K562 (cell line): ENCODE measurements around the gene ZFYVE1. TPM values are rescaled to one million over a fixed set of nuclear protein-coding genes. Genes with fewer than 3 reads are reported as not detected.

Experiments
- CBX1 ChIP-seq: sonication (generic); IDR thresholded peaks from 2 replicates; pipeline ENCODE4 v1.6.1; 2016; ENCODE audit warnings: antibody characterized with exemption, low read depth, mild to moderate bottlenecking
- FOS ChIP-seq: IDR thresholded peaks from 3 replicates; pipeline ENCODE4 v1.6.1; 2011; ENCODE audit not compliant: insufficient read length; ENCODE audit errors: extremely low read depth
- FOXK2 ChIP-seq, 2 experiments: fragments of 450-650 bp; IDR thresholded peaks in 1 of 2; conservative IDR thresholded peaks in 1 of 2; 2 replicates each; pipeline ENCODE4 v1.6.1; 2016; ENCODE audit warnings: low read depth in 2 of 2, mild to moderate bottlenecking in 1 of 2
- HMGN3 ChIP-seq: IDR thresholded peaks from 2 replicates; pipeline ENCODE4 v1.6.1; 2011; ENCODE audit warnings: borderline replicate concordance, low read depth, mild to moderate bottlenecking, mixed read lengths, low read length; ENCODE audit not compliant: insufficient read length; ENCODE audit errors: extremely low read depth
- KHSRP ChIP-seq: fragments of 450-650 bp; IDR thresholded peaks from 2 replicates; pipeline ENCODE4 v1.6.1; 2017
- LEF1 ChIP-seq: fragments of 450-650 bp; IDR thresholded peaks from 2 replicates; pipeline ENCODE4 v1.6.1; 2016; ENCODE audit warnings: mild to moderate bottlenecking
- MAFG ChIP-seq: fragments of 450-650 bp; conservative IDR thresholded peaks from 2 replicates; pipeline ENCODE4 v1.6.1; 2016; ENCODE audit warnings: missing genetic modification characterization, missing compliant biosample characterization
- MYC ChIP-seq, 2 experiments: fragments of 250-450 bp in 1 of 2; sonication (Bioruptor Pico) in 1 of 2; IDR thresholded peaks; 2 replicates each; pipeline versions ENCODE4 v1.5.1 to v1.6.1; 2012 to 2021; ENCODE audit warnings: low read depth in 2 of 2, borderline replicate concordance in 1 of 2, improper control_type of control experiment in 1 of 2, low read length in 1 of 2, mild to moderate bottlenecking in 1 of 2, moderate library complexity in 1 of 2
- NR3C1 ChIP-seq: sonication (generic); formaldehyde crosslinking; IDR thresholded peaks from 2 replicates; pipeline ENCODE4 v1.8.1; 2022; ENCODE audit warnings: missing genetic modification reagents
- PHF8 ChIP-seq: fragments of 200-600 bp; sonication (generic); IDR thresholded peaks from 2 replicates; pipeline ENCODE4 v1.6.1; 2012; ENCODE audit warnings: mixed run types, mild to moderate bottlenecking, inconsistent platforms, low read length, moderate library complexity, borderline replicate concordance
- RHOXF2B ChIP-seq: fragments of 250-450 bp; sonication (Bioruptor Pico); conservative IDR thresholded peaks from 2 replicates; pipeline ENCODE4 v1.5.1; 2021
- SNIP1 ChIP-seq: fragments of 450-650 bp; IDR thresholded peaks from 2 replicates; pipeline ENCODE4 v1.7.1; 2017; ENCODE audit warnings: low read depth, mild to moderate bottlenecking
- SRSF1 ChIP-seq: fragments of 200-400 bp; formaldehyde crosslinking; IDR thresholded peaks from 2 replicates; pipeline ENCODE4 v1.6.1; 2017; ENCODE audit warnings: mild to moderate bottlenecking, low read depth, low read length, moderate library complexity
- U2AF2 ChIP-seq: fragments of 200-400 bp; formaldehyde crosslinking; optimal IDR thresholded peaks from 2 replicates; pipeline ENCODE3; 2017; ENCODE audit warnings: low read depth, mild to moderate bottlenecking, low read length
- ZFP30 ChIP-seq: fragments of 250-450 bp; sonication (Bioruptor Pico); IDR thresholded peaks from 2 replicates; pipeline ENCODE4 v1.8.0; 2022; ENCODE audit warnings: moderate library complexity, mild to moderate bottlenecking, inconsistent platforms, borderline replicate concordance
- ZFP36 ChIP-seq: fragments of 150-350 bp; IDR thresholded peaks from 2 replicates; pipeline ENCODE4 v1.6.1; 2018; ENCODE audit warnings: low read length, low read depth; ENCODE audit not compliant: partially characterized antibody
- ZFPM2 ChIP-seq: fragments of 250-450 bp; sonication (Bioruptor Pico); IDR thresholded peaks from 2 replicates; pipeline ENCODE4 v1.5.1; 2022; ENCODE audit warnings: mild to moderate bottlenecking
- ZNF165 ChIP-seq: fragments of 250-450 bp; sonication (Bioruptor Pico); IDR thresholded peaks from 2 replicates; pipeline ENCODE4 v1.4.0; 2020; ENCODE audit warnings: borderline replicate concordance
- ZNF232 ChIP-seq: sonication (generic); formaldehyde crosslinking; IDR thresholded peaks from 2 replicates; pipeline ENCODE4 v1.8.0; 2022; ENCODE audit warnings: mild to moderate bottlenecking, missing genetic modification reagents
- ZNF354B ChIP-seq: fragments of 250-450 bp; sonication (Bioruptor Pico); IDR thresholded peaks from 2 replicates; pipeline ENCODE4 v1.4.0; 2020
- ZNF586 ChIP-seq: fragments of 450-650 bp; formaldehyde crosslinking; conservative IDR thresholded peaks from 2 replicates; pipeline ENCODE4 v1.4.0; 2020; ENCODE audit warnings: mild to moderate bottlenecking, moderate library complexity
- polyA plus RNA-seq, 8 experiments: library from polyadenylated mRNA; depleted of rRNA in 4 of 8; stranded (reverse) in 5 of 8; unstranded in 3 of 8; fragments of >200 nt; fragmentation: Nextera tagmentation in 2 of 8; fragmentation: Illumina TruSeq in 1 of 8; extraction: Ambion mirVana in 2 of 8; extraction: Trizol in 1 of 8; gene quantifications; 2 replicates each; pipeline versions ENCODE4 v1.2.1 to v1.2.3, GENCODE V29; 2011 to 2014; ENCODE audit warnings: inconsistent platforms in 1 of 8, missing spikeins in 1 of 8
- total RNA-seq, 7 experiments: library from RNA; depleted of rRNA in 6 of 7; stranded (reverse); fragments of >200 nt in 6 of 7; fragmentation: Illumina TruSeq in 2 of 7; extraction: Trizol in 2 of 7; gene quantifications; 2 replicates each; pipeline versions ENCODE4 v1.2.1 to v1.2.3, GENCODE V29; 2011 to 2021; ENCODE audit warnings: low replicate concordance in 1 of 7
- TF ChIP-seq, protein P1 (sequence below): fragments of 250-450 bp; sonication (Bioruptor Pico); IDR thresholded peaks from 2 replicates; pipeline ENCODE4 v1.5.0; 2022; ENCODE audit warnings: mild to moderate bottlenecking
- TF ChIP-seq, protein P2 (sequence below): fragments of 250-450 bp; sonication (Bioruptor Pico); IDR thresholded peaks from 2 replicates; pipeline ENCODE4 v1.4.0; 2020; ENCODE audit warnings: mild to moderate bottlenecking, moderate library complexity
- TF ChIP-seq, protein P3 (sequence below): sonication (generic); formaldehyde crosslinking; IDR thresholded peaks from 2 replicates; pipeline ENCODE4 v1.8.0; 2022; ENCODE audit warnings: missing genetic modification reagents, mild to moderate bottlenecking, moderate library complexity, borderline replicate concordance

ZFYVE1 gene
- total and polyA plus RNA-seq, 9 of the 15 experiments (the other 6 are each of a cell fraction or from before 2014, with no cell fraction given): 0.62 to 5.5 (median 3.4) TPM

DNA sequence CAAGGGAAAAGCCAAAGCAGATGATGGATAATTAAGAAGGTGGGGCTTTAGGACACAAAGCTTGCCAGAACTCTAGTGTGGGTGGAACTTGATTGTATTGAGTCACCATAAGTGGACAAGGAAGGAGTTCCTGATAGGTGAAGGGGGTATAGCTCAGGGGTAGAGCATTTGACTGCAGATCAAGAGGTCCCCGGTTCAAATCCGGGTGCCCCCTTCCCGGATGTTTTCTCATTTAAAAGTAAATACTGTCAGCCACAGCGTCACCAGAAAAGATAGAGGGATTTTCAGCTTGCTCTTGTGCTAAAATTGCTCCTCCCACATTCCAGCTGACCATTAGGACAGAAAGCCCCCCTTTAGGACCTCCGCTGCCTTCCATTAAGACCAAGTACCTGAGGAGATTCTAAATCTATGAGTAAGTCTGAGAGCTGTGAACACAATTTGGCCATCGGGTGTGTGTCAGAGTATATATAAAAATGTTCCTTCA is 64.0 kb downstream of the ZFYVE1 start (continued):
- no peak for TF ChIP-seq U2AF2
- TF ChIP-seq FOXK2 (conservative IDR thresholded peaks at IDR 0.05 in 1 of 2, IDR thresholded peaks at IDR 0.05 in 1 of 2; ENCODE audit: low read depth in 2 of 2): peak in 1 of 2 experiments; percentile 53; a peak in 1 of 4 replicates
- no peak for TF ChIP-seq ZNF354B (CRISPR knock-in tag)
- TF ChIP-seq KHSRP: no peak
- TF ChIP-seq SRSF1: no peak
- TF ChIP-seq ZNF232 (CRISPR knock-in tag): no peak
- no peak for TF ChIP-seq ZNF165 (CRISPR knock-in tag)
- TF ChIP-seq ZFPM2 (CRISPR knock-in tag): no peak
- TF ChIP-seq, protein P1, sequence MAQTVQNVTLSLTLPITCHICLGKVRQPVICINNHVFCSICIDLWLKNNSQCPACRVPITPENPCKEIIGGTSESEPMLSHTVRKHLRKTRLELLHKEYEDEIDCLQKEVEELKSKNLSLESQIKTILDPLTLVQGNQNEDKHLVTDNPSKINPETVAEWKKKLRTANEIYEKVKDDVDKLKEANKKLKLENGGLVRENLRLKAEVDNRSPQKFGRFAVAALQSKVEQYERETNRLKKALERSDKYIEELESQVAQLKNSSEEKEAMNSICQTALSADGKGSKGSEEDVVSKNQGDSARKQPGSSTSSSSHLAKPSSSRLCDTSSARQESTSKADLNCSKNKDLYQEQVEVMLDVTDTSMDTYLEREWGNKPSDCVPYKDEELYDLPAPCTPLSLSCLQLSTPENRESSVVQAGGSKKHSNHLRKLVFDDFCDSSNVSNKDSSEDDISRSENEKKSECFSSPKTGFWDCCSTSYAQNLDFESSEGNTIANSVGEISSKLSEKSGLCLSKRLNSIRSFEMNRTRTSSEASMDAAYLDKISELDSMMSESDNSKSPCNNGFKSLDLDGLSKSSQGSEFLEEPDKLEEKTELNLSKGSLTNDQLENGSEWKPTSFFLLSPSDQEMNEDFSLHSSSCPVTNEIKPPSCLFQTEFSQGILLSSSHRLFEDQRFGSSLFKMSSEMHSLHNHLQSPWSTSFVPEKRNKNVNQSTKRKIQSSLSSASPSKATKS (CRISPR knock-in tag): no peak
- TF ChIP-seq NR3C1: no peak
- TF ChIP-seq LEF1: no peak
- TF ChIP-seq HMGN3: no peak
- no peak for TF ChIP-seq FOS
- no peak for TF ChIP-seq MAFG (tag)
- TF ChIP-seq SNIP1: no peak
- TF ChIP-seq, protein P2, sequence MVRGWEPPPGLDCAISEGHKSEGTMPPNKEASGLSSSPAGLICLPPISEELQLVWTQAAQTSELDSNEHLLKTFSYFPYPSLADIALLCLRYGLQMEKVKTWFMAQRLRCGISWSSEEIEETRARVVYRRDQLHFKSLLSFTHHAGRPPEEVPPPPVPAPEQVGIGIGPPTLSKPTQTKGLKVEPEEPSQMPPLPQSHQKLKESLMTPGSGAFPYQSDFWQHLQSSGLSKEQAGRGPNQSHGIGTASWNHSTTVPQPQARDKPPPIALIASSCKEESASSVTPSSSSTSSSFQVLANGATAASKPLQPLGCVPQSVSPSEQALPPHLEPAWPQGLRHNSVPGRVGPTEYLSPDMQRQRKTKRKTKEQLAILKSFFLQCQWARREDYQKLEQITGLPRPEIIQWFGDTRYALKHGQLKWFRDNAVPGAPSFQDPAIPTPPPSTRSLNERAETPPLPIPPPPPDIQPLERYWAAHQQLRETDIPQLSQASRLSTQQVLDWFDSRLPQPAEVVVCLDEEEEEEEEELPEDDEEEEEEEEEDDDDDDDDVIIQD (CRISPR knock-in tag): no peak
- TF ChIP-seq PHF8: no peak
- TF ChIP-seq, protein P3, sequence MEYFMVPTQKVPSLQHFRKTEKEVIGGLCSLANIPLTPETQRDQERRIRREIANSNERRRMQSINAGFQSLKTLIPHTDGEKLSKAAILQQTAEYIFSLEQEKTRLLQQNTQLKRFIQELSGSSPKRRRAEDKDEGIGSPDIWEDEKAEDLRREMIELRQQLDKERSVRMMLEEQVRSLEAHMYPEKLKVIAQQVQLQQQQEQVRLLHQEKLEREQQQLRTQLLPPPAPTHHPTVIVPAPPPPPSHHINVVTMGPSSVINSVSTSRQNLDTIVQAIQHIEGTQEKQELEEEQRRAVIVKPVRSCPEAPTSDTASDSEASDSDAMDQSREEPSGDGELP (CRISPR knock-in tag): 0 out of 2 replicates have a peak, but pooled peaks have one; percentile 9
- TF ChIP-seq ZNF586: no peak
- TF ChIP-seq ZFP36: no peak
- TF ChIP-seq RHOXF2B (CRISPR knock-in tag): no peak
- TF ChIP-seq CBX1: no peak
- no peak for TF ChIP-seq MYC (IDR thresholded peaks at IDR 0.05; ENCODE audit: low read depth, low read length)
- TF ChIP-seq MYC (CRISPR knock-in tag; IDR thresholded peaks at IDR 0.05; ENCODE audit: borderline replicate concordance, low read depth): no peak
- no peak for TF ChIP-seq ZFP30
